ENCODE results near the gene BUD31. TPM values are rescaled to one million over a fixed set of nuclear protein-coding genes. Genes with fewer than 3 reads are reported as not detected.
A peak's percentile ranks its signal among the peaks of the same experiment; 100 is the strongest.

BUD31 gene
- total and polyA plus RNA-seq, 2 experiments from 2014 or later, result 77.1 to 247 TPM

DNA sequence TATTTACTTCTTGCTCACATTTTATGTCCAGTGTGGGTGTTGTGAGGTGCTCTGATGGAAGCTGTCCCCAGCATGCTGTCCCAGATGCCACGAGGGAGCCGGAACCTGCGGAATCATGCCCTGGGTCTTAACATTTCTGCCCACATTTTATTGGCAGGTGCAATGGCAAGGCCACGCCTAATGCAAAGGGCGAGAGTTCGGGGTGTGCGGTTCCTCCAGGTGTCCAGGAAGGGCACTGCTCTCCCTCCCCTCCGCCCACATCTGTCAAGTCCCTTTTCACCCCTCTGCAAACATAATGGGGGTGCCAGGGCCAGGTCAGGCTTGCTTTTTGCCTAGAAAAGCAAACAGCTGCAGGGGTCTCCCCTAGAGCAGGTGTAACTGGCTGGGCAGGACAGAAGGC lies 16.7 kb upstream of the BUD31 start:
- DNase-seq (ENCODE audit: low spot score), result no peak
- TF ChIP-seq NANOG (IDR thresholded peaks at IDR 0.05; ENCODE audit: borderline replicate concordance) (no peak), ZNF114 (CRISPR knock-in tag; IDR thresholded peaks at IDR 0.05) (no peak), JUNB (IDR thresholded peaks at IDR 0.05; ENCODE audit: unreplicated experiment) (no peak), CREB1 (CRISPR knock-in tag; IDR thresholded peaks at IDR 0.05; ENCODE audit: low read depth) (no peak), EZH2phosphoT487 (IDR thresholded peaks at IDR 0.05; ENCODE audit: unreplicated experiment) (no peak), EZH2 (IDR thresholded peaks at IDR 0.05; ENCODE audit: low read depth, unreplicated experiment) (no peak), POLR2AphosphoS5 (IDR thresholded peaks at IDR 0.05; ENCODE audit: low read depth) (no peak), ZNF331 (CRISPR knock-in tag; IDR thresholded peaks at IDR 0.05; ENCODE audit: low read depth) (no peak), STAT1 (IDR thresholded peaks at IDR 0.05; ENCODE audit: unreplicated experiment) (no peak)
- TF ChIP-seq, protein P1, sequence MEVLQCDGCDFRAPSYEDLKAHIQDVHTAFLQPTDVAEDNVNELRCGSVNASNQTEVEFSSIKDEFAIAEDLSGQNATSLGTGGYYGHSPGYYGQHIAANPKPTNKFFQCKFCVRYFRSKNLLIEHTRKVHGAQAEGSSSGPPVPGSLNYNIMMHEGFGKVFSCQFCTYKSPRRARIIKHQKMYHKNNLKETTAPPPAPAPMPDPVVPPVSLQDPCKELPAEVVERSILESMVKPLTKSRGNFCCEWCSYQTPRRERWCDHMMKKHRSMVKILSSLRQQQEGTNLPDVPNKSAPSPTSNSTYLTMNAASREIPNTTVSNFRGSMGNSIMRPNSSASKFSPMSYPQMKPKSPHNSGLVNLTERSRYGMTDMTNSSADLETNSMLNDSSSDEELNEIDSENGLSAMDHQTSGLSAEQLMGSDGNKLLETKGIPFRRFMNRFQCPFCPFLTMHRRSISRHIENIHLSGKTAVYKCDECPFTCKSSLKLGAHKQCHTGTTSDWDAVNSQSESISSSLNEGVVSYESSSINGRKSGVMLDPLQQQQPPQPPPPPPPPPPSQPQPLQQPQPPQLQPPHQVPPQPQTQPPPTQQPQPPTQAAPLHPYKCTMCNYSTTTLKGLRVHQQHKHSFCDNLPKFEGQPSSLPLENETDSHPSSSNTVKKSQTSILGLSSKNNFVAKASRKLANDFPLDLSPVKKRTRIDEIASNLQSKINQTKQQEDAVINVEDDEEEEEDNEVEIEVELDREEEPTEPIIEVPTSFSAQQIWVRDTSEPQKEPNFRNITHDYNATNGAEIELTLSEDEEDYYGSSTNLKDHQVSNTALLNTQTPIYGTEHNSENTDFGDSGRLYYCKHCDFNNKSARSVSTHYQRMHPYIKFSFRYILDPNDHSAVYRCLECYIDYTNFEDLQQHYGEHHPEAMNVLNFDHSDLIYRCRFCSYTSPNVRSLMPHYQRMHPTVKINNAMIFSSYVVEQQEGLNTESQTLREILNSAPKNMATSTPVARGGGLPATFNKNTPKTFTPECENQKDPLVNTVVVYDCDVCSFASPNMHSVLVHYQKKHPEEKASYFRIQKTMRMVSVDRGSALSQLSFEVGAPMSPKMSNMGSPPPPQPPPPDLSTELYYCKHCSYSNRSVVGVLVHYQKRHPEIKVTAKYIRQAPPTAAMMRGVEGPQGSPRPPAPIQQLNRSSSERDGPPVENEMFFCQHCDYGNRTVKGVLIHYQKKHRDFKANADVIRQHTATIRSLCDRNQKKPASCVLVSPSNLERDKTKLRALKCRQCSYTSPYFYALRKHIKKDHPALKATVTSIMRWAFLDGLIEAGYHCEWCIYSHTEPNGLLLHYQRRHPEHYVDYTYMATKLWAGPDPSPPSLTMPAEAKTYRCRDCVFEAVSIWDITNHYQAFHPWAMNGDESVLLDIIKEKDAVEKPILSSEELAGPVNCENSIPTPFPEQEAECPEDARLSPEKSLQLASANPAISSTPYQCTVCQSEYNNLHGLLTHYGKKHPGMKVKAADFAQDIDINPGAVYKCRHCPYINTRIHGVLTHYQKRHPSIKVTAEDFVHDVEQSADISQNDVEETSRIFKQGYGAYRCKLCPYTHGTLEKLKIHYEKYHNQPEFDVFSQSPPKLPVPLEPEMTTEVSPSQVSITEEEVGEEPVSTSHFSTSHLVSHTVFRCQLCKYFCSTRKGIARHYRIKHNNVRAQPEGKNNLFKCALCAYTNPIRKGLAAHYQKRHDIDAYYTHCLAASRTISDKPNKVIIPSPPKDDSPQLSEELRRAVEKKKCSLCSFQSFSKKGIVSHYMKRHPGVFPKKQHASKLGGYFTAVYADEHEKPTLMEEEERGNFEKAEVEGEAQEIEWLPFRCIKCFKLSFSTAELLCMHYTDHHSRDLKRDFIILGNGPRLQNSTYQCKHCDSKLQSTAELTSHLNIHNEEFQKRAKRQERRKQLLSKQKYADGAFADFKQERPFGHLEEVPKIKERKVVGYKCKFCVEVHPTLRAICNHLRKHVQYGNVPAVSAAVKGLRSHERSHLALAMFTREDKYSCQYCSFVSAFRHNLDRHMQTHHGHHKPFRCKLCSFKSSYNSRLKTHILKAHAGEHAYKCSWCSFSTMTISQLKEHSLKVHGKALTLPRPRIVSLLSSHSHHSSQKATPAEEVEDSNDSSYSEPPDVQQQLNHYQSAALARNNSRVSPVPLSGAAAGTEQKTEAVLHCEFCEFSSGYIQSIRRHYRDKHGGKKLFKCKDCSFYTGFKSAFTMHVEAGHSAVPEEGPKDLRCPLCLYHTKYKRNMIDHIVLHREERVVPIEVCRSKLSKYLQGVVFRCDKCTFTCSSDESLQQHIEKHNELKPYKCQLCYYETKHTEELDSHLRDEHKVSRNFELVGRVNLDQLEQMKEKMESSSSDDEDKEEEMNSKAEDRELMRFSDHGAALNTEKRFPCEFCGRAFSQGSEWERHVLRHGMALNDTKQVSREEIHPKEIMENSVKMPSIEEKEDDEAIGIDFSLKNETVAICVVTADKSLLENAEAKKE (CRISPR knock-in tag; IDR thresholded peaks at IDR 0.05), result no peak
- TF ChIP-seq, protein P2, sequence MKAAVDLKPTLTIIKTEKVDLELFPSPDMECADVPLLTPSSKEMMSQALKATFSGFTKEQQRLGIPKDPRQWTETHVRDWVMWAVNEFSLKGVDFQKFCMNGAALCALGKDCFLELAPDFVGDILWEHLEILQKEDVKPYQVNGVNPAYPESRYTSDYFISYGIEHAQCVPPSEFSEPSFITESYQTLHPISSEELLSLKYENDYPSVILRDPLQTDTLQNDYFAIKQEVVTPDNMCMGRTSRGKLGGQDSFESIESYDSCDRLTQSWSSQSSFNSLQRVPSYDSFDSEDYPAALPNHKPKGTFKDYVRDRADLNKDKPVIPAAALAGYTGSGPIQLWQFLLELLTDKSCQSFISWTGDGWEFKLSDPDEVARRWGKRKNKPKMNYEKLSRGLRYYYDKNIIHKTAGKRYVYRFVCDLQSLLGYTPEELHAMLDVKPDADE (IDR thresholded peaks at IDR 0.05), result no peak
- TF ChIP-seq, protein P3, sequence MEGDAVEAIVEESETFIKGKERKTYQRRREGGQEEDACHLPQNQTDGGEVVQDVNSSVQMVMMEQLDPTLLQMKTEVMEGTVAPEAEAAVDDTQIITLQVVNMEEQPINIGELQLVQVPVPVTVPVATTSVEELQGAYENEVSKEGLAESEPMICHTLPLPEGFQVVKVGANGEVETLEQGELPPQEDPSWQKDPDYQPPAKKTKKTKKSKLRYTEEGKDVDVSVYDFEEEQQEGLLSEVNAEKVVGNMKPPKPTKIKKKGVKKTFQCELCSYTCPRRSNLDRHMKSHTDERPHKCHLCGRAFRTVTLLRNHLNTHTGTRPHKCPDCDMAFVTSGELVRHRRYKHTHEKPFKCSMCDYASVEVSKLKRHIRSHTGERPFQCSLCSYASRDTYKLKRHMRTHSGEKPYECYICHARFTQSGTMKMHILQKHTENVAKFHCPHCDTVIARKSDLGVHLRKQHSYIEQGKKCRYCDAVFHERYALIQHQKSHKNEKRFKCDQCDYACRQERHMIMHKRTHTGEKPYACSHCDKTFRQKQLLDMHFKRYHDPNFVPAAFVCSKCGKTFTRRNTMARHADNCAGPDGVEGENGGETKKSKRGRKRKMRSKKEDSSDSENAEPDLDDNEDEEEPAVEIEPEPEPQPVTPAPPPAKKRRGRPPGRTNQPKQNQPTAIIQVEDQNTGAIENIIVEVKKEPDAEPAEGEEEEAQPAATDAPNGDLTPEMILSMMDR (conservative IDR thresholded peaks at IDR 0.05; ENCODE audit: low read depth in 2 of 2), result no peak
- TF ChIP-seq, protein P4, sequence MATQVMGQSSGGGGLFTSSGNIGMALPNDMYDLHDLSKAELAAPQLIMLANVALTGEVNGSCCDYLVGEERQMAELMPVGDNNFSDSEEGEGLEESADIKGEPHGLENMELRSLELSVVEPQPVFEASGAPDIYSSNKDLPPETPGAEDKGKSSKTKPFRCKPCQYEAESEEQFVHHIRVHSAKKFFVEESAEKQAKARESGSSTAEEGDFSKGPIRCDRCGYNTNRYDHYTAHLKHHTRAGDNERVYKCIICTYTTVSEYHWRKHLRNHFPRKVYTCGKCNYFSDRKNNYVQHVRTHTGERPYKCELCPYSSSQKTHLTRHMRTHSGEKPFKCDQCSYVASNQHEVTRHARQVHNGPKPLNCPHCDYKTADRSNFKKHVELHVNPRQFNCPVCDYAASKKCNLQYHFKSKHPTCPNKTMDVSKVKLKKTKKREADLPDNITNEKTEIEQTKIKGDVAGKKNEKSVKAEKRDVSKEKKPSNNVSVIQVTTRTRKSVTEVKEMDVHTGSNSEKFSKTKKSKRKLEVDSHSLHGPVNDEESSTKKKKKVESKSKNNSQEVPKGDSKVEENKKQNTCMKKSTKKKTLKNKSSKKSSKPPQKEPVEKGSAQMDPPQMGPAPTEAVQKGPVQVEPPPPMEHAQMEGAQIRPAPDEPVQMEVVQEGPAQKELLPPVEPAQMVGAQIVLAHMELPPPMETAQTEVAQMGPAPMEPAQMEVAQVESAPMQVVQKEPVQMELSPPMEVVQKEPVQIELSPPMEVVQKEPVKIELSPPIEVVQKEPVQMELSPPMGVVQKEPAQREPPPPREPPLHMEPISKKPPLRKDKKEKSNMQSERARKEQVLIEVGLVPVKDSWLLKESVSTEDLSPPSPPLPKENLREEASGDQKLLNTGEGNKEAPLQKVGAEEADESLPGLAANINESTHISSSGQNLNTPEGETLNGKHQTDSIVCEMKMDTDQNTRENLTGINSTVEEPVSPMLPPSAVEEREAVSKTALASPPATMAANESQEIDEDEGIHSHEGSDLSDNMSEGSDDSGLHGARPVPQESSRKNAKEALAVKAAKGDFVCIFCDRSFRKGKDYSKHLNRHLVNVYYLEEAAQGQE (IDR thresholded peaks at IDR 0.05; ENCODE audit: unreplicated experiment), result no peak
- H3K27ac Mint-ChIP-seq, result no peak overlapping the region

More for the DNA sequence above, 16.7 kb upstream of the BUD31 start:
- peaks cover 6% of the 10 kb centered on the region; the same call in 1 of the 2 replicates for H3K36me3 ChIP-seq (ENCODE audit: insufficient read depth)
- Mint-ChIP-seq H3K27me3 (ENCODE audit: insufficient read depth, low read depth, poor library complexity) (peaks cover 23% of the 10 kb centered on the region), H3K9me3 (no peaks in the 10 kb centered on the region), H3K4me3 (peak overlapping the region; percentile 91), H3K36me3 (ENCODE audit: low read depth) (peaks cover 42% of the 10 kb centered on the region), H3K4me1 (peaks cover 13% of the 10 kb centered on the region)
- peak overlapping the region; percentile 90; the same call in 1 of the 2 replicates for H3K27ac ChIP-seq (ENCODE audit: low read depth)
- H3K4me3 ChIP-seq, result peak overlapping the region; percentile 65
- H3K4me2 ChIP-seq, result peak overlapping the region; percentile 85
- H3K79me2 ChIP-seq (replicated peaks; ENCODE audit: insufficient read depth), result no peaks in the 10 kb centered on the region
- no peak for ATAC-seq
- H3K27me3 ChIP-seq (ENCODE audit: insufficient read depth), result no peaks in the 10 kb centered on the region
- H3K4me1 ChIP-seq (ENCODE audit: insufficient read depth), result peaks cover 5% of the 10 kb centered on the region; the same call in 1 of the 2 replicates
- peaks cover 16% of the 10 kb centered on the region for H4K20me1 ChIP-seq (replicated peaks; ENCODE audit: insufficient read depth)
- peak overlapping the region; percentile 75; the same call in 1 of the 2 replicates for H2AFZ ChIP-seq
- H3F3A ChIP-seq (replicated peaks; ENCODE audit: low read depth), result peaks cover 29% of the 10 kb centered on the region
- no peaks in the 10 kb centered on the region for H3K9me2 ChIP-seq (ENCODE audit: insufficient read depth)
